Measurements from ENCODE around the gene RAG1. TPM values are rescaled to one million over a fixed set of nuclear protein-coding genes. Genes with fewer than 3 reads are reported as not detected.

RAG1 gene
- total RNA-seq, 1 donor from 2014 or later: 0.35 TPM

- no peak for DNase-seq (ENCODE audit: low spot score)
Measured at GRCh38 chr11:36627006-36627405, 59.2 kb downstream of the RAG1 start.

- no peak for DNase-seq (ENCODE audit: low spot score)
Measured at GRCh38 chr11:36627471-36627870, 59.7 kb downstream of the RAG1 start.

DNA sequence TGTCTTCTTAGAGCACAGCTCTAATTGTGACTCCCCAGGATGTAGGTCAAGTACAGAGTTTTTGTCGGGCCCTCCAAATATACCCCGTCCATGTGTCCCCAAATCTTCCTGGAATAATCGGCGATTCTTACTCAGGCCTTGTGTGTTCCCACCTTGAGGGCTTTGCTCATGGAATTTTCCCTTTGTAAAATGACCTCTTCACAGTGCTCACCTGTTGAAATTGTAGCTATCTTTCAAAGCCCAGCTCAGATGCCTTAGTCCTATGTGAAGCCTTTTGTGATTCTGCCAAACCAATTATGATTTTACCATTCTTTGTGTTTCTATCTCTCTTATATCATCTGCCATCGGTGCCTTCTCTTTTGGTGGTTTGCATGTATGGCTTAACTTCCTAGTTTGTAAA, 60.3 kb downstream of the RAG1 start:
- DNase-seq (ENCODE audit: low spot score): no peak

GRCh38 chr11:36628765-36629244, 61.0 kb downstream of the RAG1 start:
- DNase-seq (ENCODE audit: low spot score): no peak

Other genes with a start within 250 kb of the RAG1 start
- 13.4 TPM for gene TRAF6, start 57.7 kb upstream of the RAG1 start, total RNA-seq
- 11.3 TPM for gene IFTAP, start 26.5 kb downstream of the RAG1 start, total RNA-seq
- gene RAG2, start 30.2 kb downstream of the RAG1 start, total RNA-seq: not detected